Nephron (organoid): ENCODE data around the gene CR2.

ENCODE experiments used
- H3K27ac Mint-ChIP-seq, 3 experiments: 2 replicates each; pipeline ENCODE4 v1.8.0; 2020; ENCODE audit warnings: mixed read lengths in 3 of 3, mild to moderate bottlenecking in 2 of 3, moderate library complexity in 1 of 3
- H3K27me3 Mint-ChIP-seq: 2 replicates; pipeline ENCODE4 v1.8.0; 2021; ENCODE audit warnings: low read depth, mild to moderate bottlenecking, moderate library complexity, mixed read lengths
- H3K36me3 Mint-ChIP-seq: 2 replicates; pipeline ENCODE4 v1.8.0; 2020; ENCODE audit warnings: low read depth, mixed read lengths
- H3K4me1 Mint-ChIP-seq: 2 replicates; pipeline ENCODE4 v1.8.0; 2020; ENCODE audit warnings: mixed read lengths
- H3K4me3 Mint-ChIP-seq, 3 experiments: 2 replicates each; pipeline ENCODE4 v1.8.0; 2020; ENCODE audit warnings: mild to moderate bottlenecking in 3 of 3, mixed read lengths in 3 of 3, moderate library complexity in 2 of 3
- H3K9me3 Mint-ChIP-seq: 2 replicates; pipeline ENCODE4 v1.8.0; 2020; ENCODE audit warnings: mixed read lengths
- CTCF ChIP-seq, 3 experiments: fragments of 200-600 bp; sonication (generic); IDR thresholded peaks; one replicate each; pipeline ENCODE4 v1.5.0; 2021; ENCODE audit warnings: antibody characterized with exemption in 3 of 3; ENCODE audit not compliant: unreplicated experiment in 3 of 3

CR2 gene

GRCh38 chr1:207502726-207503125, 48.6 kb downstream of the CR2 start:
- Mint-ChIP-seq H3K9me3 (no peaks in the 10 kb centered on the region), H3K4me3 (no peak overlapping the region), H3K4me1 (no peaks in the 10 kb centered on the region), H3K27me3 (peaks cover 60% of the 10 kb centered on the region), H3K36me3 (no peaks in the 10 kb centered on the region), H3K27ac (no peak overlapping the region)
- TF ChIP-seq CTCF (IDR thresholded peaks at IDR 0.05; ENCODE audit: unreplicated experiment in 3 of 3) = no peak

- H3K4me3 Mint-ChIP-seq = no peak overlapping the region
- H3K27ac Mint-ChIP-seq = no peak overlapping the region
- no peaks in the 10 kb centered on the region for H3K4me1 Mint-ChIP-seq
- TF ChIP-seq CTCF (IDR thresholded peaks at IDR 0.05; ENCODE audit: unreplicated experiment in 3 of 3) = no peak
- no peaks in the 10 kb centered on the region for H3K9me3 Mint-ChIP-seq
- H3K27me3 Mint-ChIP-seq = peaks cover 48% of the 10 kb centered on the region
- no peaks in the 10 kb centered on the region for H3K36me3 Mint-ChIP-seq
These were observed 49.8 kb downstream of the CR2 start for GRCh38 chr1:207503950-207504349.

- TF ChIP-seq CTCF (IDR thresholded peaks at IDR 0.05; ENCODE audit: unreplicated experiment in 3 of 3) = no peak
- Mint-ChIP-seq H3K4me1 (no peaks in the 10 kb centered on the region), H3K27ac (no peak overlapping the region), H3K27me3 (peaks cover 43% of the 10 kb centered on the region), H3K36me3 (no peaks in the 10 kb centered on the region), H3K9me3 (no peaks in the 10 kb centered on the region), H3K4me3 (no peak overlapping the region)
These were observed 50.3 kb downstream of the CR2 start for GRCh38 chr1:207504438-207504837.

GRCh38 chr1:207510444-207510843, 56.3 kb downstream of the CR2 start:
- H3K36me3 Mint-ChIP-seq = no peaks in the 10 kb centered on the region
- H3K9me3 Mint-ChIP-seq = no peaks in the 10 kb centered on the region
- no peak overlapping the region for H3K27ac Mint-ChIP-seq
- no peak overlapping the region for H3K4me3 Mint-ChIP-seq
- no peaks in the 10 kb centered on the region for H3K27me3 Mint-ChIP-seq
- H3K4me1 Mint-ChIP-seq = no peaks in the 10 kb centered on the region
- no peak for TF ChIP-seq CTCF (IDR thresholded peaks at IDR 0.05; ENCODE audit: unreplicated experiment in 3 of 3)

GRCh38 chr1:207514890-207515289, 60.8 kb downstream of the CR2 start:
- no peaks in the 10 kb centered on the region for H3K27me3 Mint-ChIP-seq
- no peak for TF ChIP-seq CTCF (IDR thresholded peaks at IDR 0.05; ENCODE audit: unreplicated experiment in 3 of 3)
- H3K36me3 Mint-ChIP-seq = no peaks in the 10 kb centered on the region
- no peaks in the 10 kb centered on the region for H3K4me1 Mint-ChIP-seq
- H3K4me3 Mint-ChIP-seq = no peak overlapping the region
- peaks cover 4% of the 10 kb centered on the region for H3K9me3 Mint-ChIP-seq
- H3K27ac Mint-ChIP-seq = no peak overlapping the region

- H3K4me1 Mint-ChIP-seq = no peaks in the 10 kb centered on the region
- no peaks in the 10 kb centered on the region for H3K36me3 Mint-ChIP-seq
- H3K27ac Mint-ChIP-seq = no peak overlapping the region
- no peak overlapping the region for H3K4me3 Mint-ChIP-seq
- H3K27me3 Mint-ChIP-seq = no peaks in the 10 kb centered on the region
- no peak for TF ChIP-seq CTCF (IDR thresholded peaks at IDR 0.05; ENCODE audit: unreplicated experiment in 3 of 3)
- H3K9me3 Mint-ChIP-seq = peaks cover 4% of the 10 kb centered on the region
These were observed 62.6 kb downstream of the CR2 start for GRCh38 chr1:207516729-207517128.
